Fibroblast of villous mesenchyme (primary cell): ENCODE data around the gene NCKAP5. TPM values are rescaled to one million over a fixed set of nuclear protein-coding genes. Genes with fewer than 3 reads are reported as not detected.
A peak's percentile ranks its signal among the peaks of the same experiment; 100 is the strongest.

Experiments
- DNase-seq: peaks from one replicate; pipeline ENCODE4 v3.0.0-alpha.2; 2010; ENCODE audit warnings: low read depth
- H3K4me3 ChIP-seq: 2 replicates; pipeline ENCODE4 v1.5.1; 2011; ENCODE audit warnings: low read depth, mild to moderate bottlenecking, low read length
- CTCF ChIP-seq: IDR thresholded peaks from 2 replicates; pipeline ENCODE4 v1.5.1; 2012; ENCODE audit warnings: low read depth, mild to moderate bottlenecking, low read length; ENCODE audit not compliant: insufficient read depth
- total RNA-seq: library from RNA; depleted of rRNA; stranded (reverse); fragments of >200 nt; gene quantifications from 2 replicates; pipeline ENCODE4 v1.2.3, GENCODE V29; 2012

NCKAP5 gene
- total RNA-seq, 1 donor: 47.9 TPM

DNA sequence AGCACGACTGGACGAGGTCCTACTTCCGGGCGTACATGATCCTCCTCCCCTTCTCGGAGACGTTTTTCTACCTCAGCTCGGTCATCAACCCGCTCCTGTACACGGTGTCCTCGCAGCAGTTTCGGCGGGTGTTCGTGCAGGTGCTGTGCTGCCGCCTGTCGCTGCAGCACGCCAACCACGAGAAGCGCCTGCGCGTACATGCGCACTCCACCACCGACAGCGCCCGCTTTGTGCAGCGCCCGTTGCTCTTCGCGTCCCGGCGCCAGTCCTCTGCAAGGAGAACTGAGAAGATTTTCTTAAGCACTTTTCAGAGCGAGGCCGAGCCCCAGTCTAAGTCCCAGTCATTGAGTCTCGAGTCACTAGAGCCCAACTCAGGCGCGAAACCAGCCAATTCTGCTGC, 923.1 kb downstream of the NCKAP5 start:
- H3K4me3 ChIP-seq: no peak overlapping the region
- TF ChIP-seq CTCF: no peak
- no peak for DNase-seq

DNA sequence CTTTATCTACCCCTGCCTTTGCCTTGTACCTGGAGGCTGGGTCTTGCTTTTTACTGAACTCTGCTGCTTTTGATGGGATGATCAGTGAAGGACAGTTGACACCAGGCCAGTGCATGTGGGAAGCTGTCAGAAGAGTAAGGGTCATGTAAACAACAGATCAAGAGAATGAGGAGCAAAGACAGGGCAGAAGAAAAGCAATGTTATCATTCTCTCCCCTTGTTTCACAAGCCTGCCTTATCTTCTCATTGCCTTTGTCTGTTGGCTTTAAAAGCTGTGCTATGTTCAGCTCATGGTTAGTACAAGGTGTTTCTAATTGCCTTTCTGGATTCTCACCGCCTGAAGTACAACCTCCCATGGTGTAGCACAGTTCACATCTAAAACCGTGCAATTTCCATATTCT, 925.8 kb downstream of the NCKAP5 start:
- no peak for TF ChIP-seq CTCF
- H3K4me3 ChIP-seq: no peak overlapping the region
- DNase-seq: no peak

DNA sequence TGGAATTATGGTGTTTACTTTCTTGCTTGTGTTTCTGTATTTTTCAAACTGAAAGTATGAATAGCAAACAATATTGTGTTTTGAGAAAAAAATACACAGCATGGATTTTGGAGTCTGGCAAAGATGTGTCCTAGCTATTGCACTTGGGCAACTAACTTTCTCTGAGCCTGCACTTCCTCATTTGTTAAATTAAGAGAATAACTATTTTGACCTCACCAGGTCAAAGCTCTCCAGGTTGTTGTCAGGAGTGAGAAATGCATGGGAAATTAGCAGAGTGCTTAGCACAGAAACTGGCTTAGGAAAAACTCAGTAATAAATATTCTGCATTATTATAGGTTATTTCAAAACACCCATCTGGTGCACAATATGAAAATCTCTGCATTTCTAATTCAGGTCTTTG, 926.4 kb downstream of the NCKAP5 start:
- H3K4me3 ChIP-seq: no peak overlapping the region
- no peak for TF ChIP-seq CTCF
- DNase-seq: no peak

GRCh38 chr2:132640116-132640515, 928.1 kb downstream of the NCKAP5 start:
- TF ChIP-seq CTCF: no peak
- H3K4me3 ChIP-seq: no peak overlapping the region
- peak; percentile 36 for DNase-seq

DNA sequence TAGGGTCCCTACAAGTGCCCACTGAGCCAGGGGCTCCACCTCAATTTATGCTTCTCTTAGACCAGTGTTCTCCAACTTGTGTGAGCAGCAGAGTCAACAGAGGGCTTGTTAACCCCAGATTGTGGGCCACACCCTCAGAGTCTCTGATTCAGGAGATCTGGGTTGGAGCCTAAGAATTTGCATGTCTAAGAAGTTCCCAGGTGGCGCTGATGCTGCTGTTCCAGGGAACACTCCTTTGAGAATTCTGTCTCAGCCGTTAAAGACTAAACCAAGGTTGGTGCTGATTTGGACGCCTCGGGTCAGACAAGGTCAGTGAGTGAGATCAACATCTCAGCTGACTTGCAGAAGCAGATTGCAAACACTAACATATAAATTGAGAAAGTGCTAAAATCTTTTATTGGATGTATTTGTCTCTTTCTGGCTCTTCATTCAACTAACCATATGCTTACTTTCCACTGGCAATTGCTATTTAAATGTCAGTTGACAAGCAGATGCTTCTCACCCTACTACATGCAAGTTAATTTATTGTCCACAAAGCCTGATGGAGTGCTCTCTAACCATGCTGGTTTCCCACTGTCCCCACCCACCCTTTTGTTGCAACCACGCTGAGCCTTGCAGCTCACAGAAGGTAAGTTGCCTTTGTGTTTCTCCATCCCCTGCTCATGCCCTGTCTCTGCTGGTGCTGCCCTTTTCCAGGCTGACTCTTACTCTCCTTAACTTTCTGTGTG, 929.8 kb downstream of the NCKAP5 start:
- no peak overlapping the region for H3K4me3 ChIP-seq
- no peak for TF ChIP-seq CTCF
- DNase-seq: no peak

DNA sequence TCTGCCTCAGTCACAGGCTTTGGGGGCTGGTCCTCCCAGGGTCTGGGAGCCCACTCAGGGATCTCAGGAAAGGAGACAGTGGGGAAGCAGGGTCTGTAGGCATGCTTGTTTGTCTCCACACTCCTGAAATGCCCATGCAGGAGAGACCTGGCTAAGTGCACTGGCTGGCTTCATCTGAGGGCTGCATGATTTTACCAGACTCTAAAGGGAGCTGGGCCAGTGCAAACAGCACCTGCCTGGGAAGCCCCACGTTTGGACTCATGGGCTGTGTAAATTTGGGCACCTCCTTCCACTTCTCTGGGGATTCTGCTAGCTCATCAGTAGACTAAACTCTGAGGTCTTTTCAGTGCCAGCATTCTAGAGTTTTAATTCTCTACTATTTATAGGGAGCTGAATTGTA, 931.9 kb downstream of the NCKAP5 start:
- no peak for TF ChIP-seq CTCF
- DNase-seq: no peak
- H3K4me3 ChIP-seq: no peak overlapping the region

DNA sequence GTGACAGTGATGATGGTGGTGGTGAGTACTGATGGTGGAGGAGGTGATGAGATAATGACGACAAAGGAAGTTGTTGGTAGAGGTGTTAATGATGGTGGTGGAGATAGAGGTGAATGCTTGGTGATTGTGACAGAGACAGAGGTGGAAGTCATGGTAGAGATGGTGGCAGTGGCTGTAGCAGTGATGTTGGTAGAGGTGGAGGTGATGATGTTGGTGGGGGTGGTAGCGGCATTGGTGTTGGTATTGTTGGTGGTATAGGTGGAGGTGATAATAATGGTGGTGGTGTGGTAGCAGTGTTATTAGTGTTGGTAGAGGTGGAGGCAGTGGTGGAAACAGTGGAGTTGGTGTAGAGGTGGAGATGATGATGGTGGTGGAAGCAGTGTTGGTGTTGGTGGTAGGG, 934.6 kb downstream of the NCKAP5 start:
- no peak for DNase-seq
- no peak for TF ChIP-seq CTCF
- no peak overlapping the region for H3K4me3 ChIP-seq
